ENCODE data around the gene RXRA.

Gene RXRA

GRCh38 chr9:134477342-134477925 is 151.2 kb downstream of the RXRA start:
- DNase-seq: no peak

- no peak for DNase-seq
Measured at GRCh38 chr9:134477927-134478326, 151.7 kb downstream of the RXRA start.

GRCh38 chr9:134481762-134482161 is 155.5 kb downstream of the RXRA start:
- DNase-seq: no peak

GRCh38 chr9:134482226-134482625 is 156.0 kb downstream of the RXRA start:
- no peak for DNase-seq

- DNase-seq: no peak
Measured at GRCh38 chr9:134483361-134484184, 157.3 kb downstream of the RXRA start.

GRCh38 chr9:134484479-134484878 is 158.2 kb downstream of the RXRA start:
- no peak for DNase-seq

GRCh38 chr9:134485653-134486052 is 159.4 kb downstream of the RXRA start:
- DNase-seq: no peak

- no peak for DNase-seq
Measured at GRCh38 chr9:134486143-134486591, 159.9 kb downstream of the RXRA start.

- DNase-seq: no peak
Measured at GRCh38 chr9:134486596-134486995, 160.3 kb downstream of the RXRA start.
